K562 (cell line): ENCODE data around the gene IPP. TPM values are rescaled to one million over a fixed set of nuclear protein-coding genes. Genes with fewer than 3 reads are reported as not detected.

Experiments
- ATAC-seq: fragments of 200-7000 bp; cut with Tn5 transposase; 3 replicates; pipeline ENCODE4 v1.9.1; 2020; ENCODE audit warnings: moderate library complexity
- BruUV-seq: library from RNA; stranded (reverse); fragments of 400-500 nt; replicated peaks from 2 replicates; lab custom pipeline; 2021; lab: Mats Ljungman, UMichigan
- CTCF ChIA-PET: fragments of 300-600 bp; formaldehyde crosslinking; extraction: SDS; loops from one replicate; lab custom pipeline; 2021; ENCODE audit warnings: low intra/inter-chr PET ratio; lab: Yijun Ruan, JAX
- POLR2A ChIA-PET: fragments of 300-600, 350-650 bp; sonication (Branson Sonifier 250); formaldehyde crosslinking; extraction: SDS; loops from one replicate; lab custom pipeline; 2021; ENCODE audit warnings: antibody characterized with exemption, inconsistent platforms; lab: Yijun Ruan, JAX
- DNase-seq, 4 experiments: peaks; one replicate each; pipeline versions ENCODE4 v3.0.0 to v3.0.0-alpha.2; 2011 to 2018; ENCODE audit warnings: low spot score in 3 of 4, mixed read lengths in 3 of 4; ENCODE audit errors: extremely low read depth in 1 of 4
- FAIRE-seq: peaks from 2 replicates; lab custom pipeline; 2011; peaks lifted over from hg19 to GRCh38; lab: Jason Lieb, UNC
- H2AFZ ChIP-seq: 2 replicates; pipeline ENCODE4 v1.6.0; 2011; ENCODE audit warnings: low read depth, low read length, control low read depth, inconsistent platforms
- H3K27ac ChIP-seq: fragments of 200-600 bp; 3 replicates; pipeline ENCODE4 v1.8.0; 2011; ENCODE audit warnings: low read depth, mild to moderate bottlenecking, control low read depth, inconsistent platforms, low read length, moderate library complexity, mixed read lengths; ENCODE audit errors: extremely low read depth
- H3K27me3 ChIP-seq, 2 experiments: fragments of 300-600 bp in 1 of 2; 2 replicates in 1 of 2; 3 replicates in 1 of 2; pipeline versions ENCODE4 v1.6.0 to v1.8.0; 2011; ENCODE audit warnings: inconsistent platforms in 2 of 2, low read length in 2 of 2, mild to moderate bottlenecking in 1 of 2, mixed read lengths in 1 of 2, moderate library complexity in 1 of 2; ENCODE audit not compliant: control insufficient read depth in 2 of 2, insufficient read depth in 2 of 2
- H3K36me3 ChIP-seq: fragments of 300-600 bp; 3 replicates; pipeline ENCODE4 v1.8.0; 2011; ENCODE audit warnings: mild to moderate bottlenecking, low read length, inconsistent platforms; ENCODE audit not compliant: control insufficient read depth, insufficient read depth
- H3K4me1 ChIP-seq, 2 experiments: fragments of 200-600 bp in 1 of 2; replicated peaks in 1 of 2; 2 replicates in 1 of 2; 3 replicates in 1 of 2; pipeline versions ENCODE4 v1.5.1 to v1.8.0; 2011; ENCODE audit warnings: inconsistent platforms in 2 of 2, low read length in 2 of 2, mild to moderate bottlenecking in 1 of 2, mixed read lengths in 1 of 2, moderate library complexity in 1 of 2; ENCODE audit not compliant: control insufficient read depth in 2 of 2, insufficient read depth in 2 of 2
- H3K4me2 ChIP-seq: 2 replicates; pipeline ENCODE4 v1.6.1; 2011; ENCODE audit warnings: low read length, control low read depth, inconsistent platforms, mixed read lengths; ENCODE audit not compliant: insufficient read depth
- H3K4me3 ChIP-seq: fragments of 200-600 bp; sonication (generic), shearing (Covaris generic); 2 replicates; pipeline ENCODE4 v1.5.1; 2016; ENCODE audit warnings: control low read depth, inconsistent platforms
- H3K79me2 ChIP-seq: fragments of 200-600 bp; 3 replicates; pipeline ENCODE4 v1.8.0; 2011; ENCODE audit warnings: low read length, inconsistent platforms; ENCODE audit not compliant: control insufficient read depth, insufficient read depth
- H3K9ac ChIP-seq, 2 experiments: 2 replicates each; pipeline versions ENCODE4 v1.6.0 to v1.6.1; 2011; ENCODE audit warnings: low read depth in 2 of 2, low read length in 2 of 2, control low read depth in 1 of 2, inconsistent platforms in 1 of 2, mild to moderate bottlenecking in 1 of 2, mixed read lengths in 1 of 2; ENCODE audit not compliant: insufficient read depth in 1 of 2
- H3K9me1 ChIP-seq: one replicate; pipeline ENCODE4 v1.6.0; 2011; ENCODE audit warnings: inconsistent platforms, mild to moderate bottlenecking, low read length, moderate library complexity; ENCODE audit not compliant: control insufficient read depth, insufficient read depth
- H3K9me3 ChIP-seq: replicated peaks from 2 replicates; pipeline ENCODE4 v1.5.1; 2011; ENCODE audit warnings: low read depth, low read length, inconsistent platforms; ENCODE audit not compliant: control insufficient read depth, insufficient read depth
- H4K20me1 ChIP-seq: replicated peaks from 2 replicates; pipeline ENCODE4 v1.6.1; 2011; ENCODE audit warnings: low read length, inconsistent platforms, mixed read lengths; ENCODE audit not compliant: control insufficient read depth, insufficient read depth
- DPF2 ChIP-seq: fragments of 450-650 bp; IDR thresholded peaks from 2 replicates; pipeline ENCODE4 v1.6.1; 2016
- FIP1L1 ChIP-seq: fragments of 200-400 bp; formaldehyde crosslinking; IDR thresholded peaks from 2 replicates; pipeline ENCODE4 v1.6.1; 2018; ENCODE audit warnings: mild to moderate bottlenecking, low read depth, low read length; ENCODE audit not compliant: poor library complexity, severe bottlenecking
- HNRNPH1 ChIP-seq: fragments of 200-400 bp; formaldehyde crosslinking; optimal IDR thresholded peaks from 2 replicates; pipeline ENCODE3; 2017; ENCODE audit warnings: low read depth, mild to moderate bottlenecking, low read length, moderate library complexity
- LEF1 ChIP-seq: fragments of 450-650 bp; IDR thresholded peaks from 2 replicates; pipeline ENCODE4 v1.6.1; 2016; ENCODE audit warnings: mild to moderate bottlenecking
- PKNOX1 ChIP-seq: fragments of 450-650 bp; IDR thresholded peaks from 2 replicates; pipeline ENCODE4 v1.6.1; 2016
- POLR2A ChIP-seq: fragments of 450-650 bp; conservative IDR thresholded peaks from 2 replicates; pipeline ENCODE4 v1.6.1; 2016
- SNRNP70 ChIP-seq: fragments of 200-400 bp; formaldehyde crosslinking; optimal IDR thresholded peaks from 2 replicates; pipeline ENCODE3; 2017; ENCODE audit warnings: low read depth, low read length
- WGBS: fragments of 100-300 bp; shearing (Covaris generic); methylation state at CpG from one replicate; pipeline ENCODE4 v1.1.6; 2016; ENCODE audit warnings: low coverage, mixed read lengths; ENCODE audit not compliant: insufficient coverage; ENCODE audit errors: missing lambda C conversion rate; 5-methylcytosine and 5-hydroxymethylcytosine counted together
- in situ Hi-C: fragments of 300-500 bp; cut with MboI; formaldehyde crosslinking; loops from 4 replicates; pipeline ENCODE4 v1.15.0; 2018; ENCODE audit warnings: inconsistent platforms, mixed read lengths
- intact Hi-C: fragments of 100-400 bp; cut with micrococcal nuclease; formaldehyde crosslinking; loops from 2 replicates; pipeline ENCODE4 v1.14.2; 2022
- polyA plus RNA-seq, 8 experiments: library from polyadenylated mRNA; depleted of rRNA in 4 of 8; stranded (reverse) in 5 of 8; unstranded in 3 of 8; fragments of >200 nt; fragmentation: Nextera tagmentation in 2 of 8; fragmentation: Illumina TruSeq in 1 of 8; extraction: Ambion mirVana in 2 of 8; extraction: Trizol in 1 of 8; gene quantifications; 2 replicates each; pipeline versions ENCODE4 v1.2.1 to v1.2.3, GENCODE V29; 2011 to 2014; ENCODE audit warnings: inconsistent platforms in 1 of 8, missing spikeins in 1 of 8
- total RNA-seq, 7 experiments: library from RNA; depleted of rRNA in 6 of 7; stranded (reverse); fragments of >200 nt in 6 of 7; fragmentation: Illumina TruSeq in 2 of 7; extraction: Trizol in 2 of 7; gene quantifications; 2 replicates each; pipeline versions ENCODE4 v1.2.1 to v1.2.3, GENCODE V29; 2011 to 2021; ENCODE audit warnings: low replicate concordance in 1 of 7
- TF ChIP-seq, protein P1 (sequence below): fragments of 450-650 bp; IDR thresholded peaks from 2 replicates; pipeline ENCODE4 v1.6.1; 2018; ENCODE audit not compliant: partially characterized antibody
- TF ChIP-seq, protein P2 (sequence below): fragments of 250-450 bp; sonication (Bioruptor Pico); IDR thresholded peaks from 2 replicates; pipeline ENCODE4 v1.8.0; 2021; ENCODE audit warnings: borderline replicate concordance, mild to moderate bottlenecking, moderate library complexity; ENCODE audit not compliant: poor library complexity, severe bottlenecking

Gene IPP
- total and polyA plus RNA-seq, 9 of the 15 experiments (the other 6 are each of a cell fraction or from before 2014, with no cell fraction given) = 6.9 to 15.1 (median 9.7) TPM

DNA sequence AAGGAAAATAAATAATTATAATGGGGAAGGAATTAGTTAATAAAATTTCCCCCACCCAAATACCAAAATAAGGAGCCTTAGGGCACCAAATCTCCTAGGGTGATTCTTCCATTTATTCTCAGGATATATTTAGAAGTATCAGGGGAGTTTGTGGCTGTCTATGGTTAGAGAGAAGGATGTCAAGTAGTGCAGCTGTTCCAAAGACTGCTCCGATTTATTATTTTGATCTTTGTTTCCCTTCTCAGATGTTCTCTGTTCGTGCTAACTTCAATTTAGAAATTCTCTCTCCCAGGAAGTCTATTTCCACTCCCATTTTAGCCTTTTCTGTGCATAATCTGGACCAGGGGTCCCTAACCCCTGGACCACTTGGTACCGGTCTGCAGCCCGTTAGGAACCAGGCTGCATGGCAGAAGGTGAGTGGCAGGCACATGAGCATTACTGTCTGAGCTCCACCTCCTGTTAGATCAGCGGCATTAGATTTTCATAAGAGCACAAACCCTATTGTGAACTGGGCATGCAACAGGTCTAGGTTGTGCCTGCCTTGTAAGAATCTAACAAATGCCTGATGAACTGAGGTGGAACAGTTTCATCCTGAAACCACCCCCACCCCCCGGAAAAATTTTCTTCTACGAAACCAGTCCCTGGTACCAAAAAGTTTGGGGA is 43.6 kb upstream of the IPP start:
- peak; percentile 15 for FAIRE-seq
- CTCF ChIA-PET = no interaction called here
- BruUV-seq = no TSS peak
- Histone ChIP-seq H3K4me2 (no peak overlapping the region), H4K20me1 (no peaks in the 10 kb centered on the region), H3K79me2 (no peaks in the 10 kb centered on the region), H3K27ac (no peak overlapping the region), H3K4me3 (no peak overlapping the region), H3K9me1 (no peaks in the 10 kb centered on the region), H3K36me3 (no peaks in the 10 kb centered on the region), H3K9me3 (no peaks in the 10 kb centered on the region), H3K4me1 (no peaks in the 10 kb centered on the region), H2AFZ (peak overlapping the region; percentile 61), H3K27me3 (no peaks in the 10 kb centered on the region), H3K9ac (no peak overlapping the region)
- in situ Hi-C loops = no loop called here
- POLR2A ChIA-PET = no interaction called here
- peak; percentile 51; the same call in 1 of the 2 replicates for TF ChIP-seq PKNOX1
- TF ChIP-seq HNRNPH1 = no peak
- WGBS = 47% methylated on average over 7 of the region's 7 CpGs
- no peak for DNase-seq
- intact Hi-C loops = no loop called here
- ATAC-seq = peak; percentile 33; the same call in 1 of the 3 replicates

DNA sequence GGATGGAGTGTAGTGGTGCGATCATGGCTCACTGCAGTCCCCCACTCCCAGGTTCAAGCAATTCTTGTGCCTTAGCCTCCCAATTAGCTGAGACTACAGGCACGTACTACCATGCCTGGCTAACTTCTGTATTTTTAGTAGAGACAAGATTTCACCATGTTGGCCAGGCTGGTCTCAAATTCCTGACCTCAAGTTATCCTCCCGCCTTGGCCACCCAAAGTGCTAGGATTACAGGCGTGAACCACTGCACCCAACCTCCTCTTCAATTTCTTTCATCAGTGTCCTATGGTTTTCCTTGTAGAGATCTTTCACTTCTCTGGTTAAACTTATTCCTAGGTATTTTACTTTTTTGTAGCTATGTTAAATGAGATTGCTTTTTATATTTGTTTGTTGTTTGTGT is 42.3 kb upstream of the IPP start:
- no peaks in the 10 kb centered on the region for H3K79me2 ChIP-seq
- intact Hi-C loops = no loop called here
- H3K9me3 ChIP-seq = no peaks in the 10 kb centered on the region
- POLR2A ChIA-PET = interaction anchor here (1.1 to 1.3 kb wide), 2 partner anchors 12 to 15 kb away, joined by 3 to 4 read pairs; no protein-coding TSS in a partner anchor
- H3K9ac ChIP-seq = no peak overlapping the region
- H3K9me1 ChIP-seq = no peaks in the 10 kb centered on the region
- H4K20me1 ChIP-seq = no peaks in the 10 kb centered on the region
- no TSS peak for BruUV-seq
- CTCF ChIA-PET = no interaction called here
- no peak overlapping the region for H3K4me2 ChIP-seq
- WGBS = 30% methylated on average over 4 of the region's 4 CpGs
- FAIRE-seq = no peak
- no peaks in the 10 kb centered on the region for H3K36me3 ChIP-seq
- H3K4me1 ChIP-seq = no peaks in the 10 kb centered on the region
- H2AFZ ChIP-seq = no peak overlapping the region
- in situ Hi-C loops = no loop called here
- no peak for DNase-seq
- no peak for ATAC-seq
- H3K4me3 ChIP-seq = no peak overlapping the region
- no peaks in the 10 kb centered on the region for H3K27me3 ChIP-seq
- no peak overlapping the region for H3K27ac ChIP-seq
- TF ChIP-seq DPF2 (no peak), POLR2A (no peak), SNRNP70 (no peak), FIP1L1 (no peak), LEF1 (no peak)
- TF ChIP-seq, protein P1, sequence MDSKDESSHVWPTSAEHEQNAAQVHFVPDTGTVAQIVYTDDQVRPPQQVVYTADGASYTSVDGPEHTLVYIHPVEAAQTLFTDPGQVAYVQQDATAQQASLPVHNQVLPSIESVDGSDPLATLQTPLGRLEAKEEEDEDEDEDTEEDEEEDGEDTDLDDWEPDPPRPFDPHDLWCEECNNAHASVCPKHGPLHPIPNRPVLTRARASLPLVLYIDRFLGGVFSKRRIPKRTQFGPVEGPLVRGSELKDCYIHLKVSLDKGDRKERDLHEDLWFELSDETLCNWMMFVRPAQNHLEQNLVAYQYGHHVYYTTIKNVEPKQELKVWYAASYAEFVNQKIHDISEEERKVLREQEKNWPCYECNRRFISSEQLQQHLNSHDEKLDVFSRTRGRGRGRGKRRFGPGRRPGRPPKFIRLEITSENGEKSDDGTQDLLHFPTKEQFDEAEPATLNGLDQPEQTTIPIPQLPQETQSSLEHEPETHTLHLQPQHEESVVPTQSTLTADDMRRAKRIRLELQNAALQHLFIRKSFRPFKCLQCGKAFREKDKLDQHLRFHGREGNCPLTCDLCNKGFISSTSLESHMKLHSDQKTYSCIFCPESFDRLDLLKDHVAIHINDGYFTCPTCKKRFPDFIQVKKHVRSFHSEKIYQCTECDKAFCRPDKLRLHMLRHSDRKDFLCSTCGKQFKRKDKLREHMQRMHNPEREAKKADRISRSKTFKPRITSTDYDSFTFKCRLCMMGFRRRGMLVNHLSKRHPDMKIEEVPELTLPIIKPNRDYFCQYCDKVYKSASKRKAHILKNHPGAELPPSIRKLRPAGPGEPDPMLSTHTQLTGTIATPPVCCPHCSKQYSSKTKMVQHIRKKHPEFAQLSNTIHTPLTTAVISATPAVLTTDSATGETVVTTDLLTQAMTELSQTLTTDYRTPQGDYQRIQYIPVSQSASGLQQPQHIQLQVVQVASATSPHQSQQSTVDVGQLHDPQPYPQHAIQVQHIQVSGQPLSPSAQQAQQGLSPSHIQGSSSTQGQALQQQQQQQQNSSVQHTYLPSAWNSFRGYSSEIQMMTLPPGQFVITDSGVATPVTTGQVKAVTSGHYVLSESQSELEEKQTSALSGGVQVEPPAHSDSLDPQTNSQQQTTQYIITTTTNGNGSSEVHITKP = no peak
- TF ChIP-seq, protein P2, sequence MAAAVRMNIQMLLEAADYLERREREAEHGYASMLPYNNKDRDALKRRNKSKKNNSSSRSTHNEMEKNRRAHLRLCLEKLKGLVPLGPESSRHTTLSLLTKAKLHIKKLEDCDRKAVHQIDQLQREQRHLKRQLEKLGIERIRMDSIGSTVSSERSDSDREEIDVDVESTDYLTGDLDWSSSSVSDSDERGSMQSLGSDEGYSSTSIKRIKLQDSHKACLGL (CRISPR knock-in tag) = no peak
